Measurements from ENCODE around the gene IST1.
"Not testable (repeated sequence)": the region's sequence is repeated elsewhere in the genome, so short reads cannot be mapped to it uniquely, and the experiment has no call there.

The IST1 gene

GRCh38 chr16:71894921-71895678, at the start of gene IST1:
Gene IST1, plus strand, starts transcription at chr16:71895531. Its CDS starts 20,110 bp downstream, at chr16:71915641.
- peak; percentile 98 for DNase-seq

GRCh38 chr16:71845639-71846430, 49.5 kb upstream of the IST1 start, which contains the start of gene ATXN1L:
Gene ATXN1L, plus strand, starts transcription at chr16:71845976. Its CDS starts 3,765 bp downstream, at chr16:71849741.
- peak; percentile 91 for DNase-seq

- DNase-seq, result peak; percentile 5
Measured at GRCh38 chr16:71846431-71846830, 48.9 kb upstream of the IST1 start.

GRCh38 chr16:71847096-71847495, 48.2 kb upstream of the IST1 start:
- no peak for DNase-seq

GRCh38 chr16:71848622-71849021, 46.7 kb upstream of the IST1 start:
- DNase-seq, result no peak

GRCh38 chr16:71851746-71852145, 43.6 kb upstream of the IST1 start:
- no peak for DNase-seq

- no peak for DNase-seq
Measured at GRCh38 chr16:71852158-71852557, 43.2 kb upstream of the IST1 start.

GRCh38 chr16:71852561-71852960, 42.8 kb upstream of the IST1 start:
- no peak for DNase-seq

- DNase-seq, result no peak
Measured at GRCh38 chr16:71853413-71853812, 41.9 kb upstream of the IST1 start.

- DNase-seq, result no peak
Measured at GRCh38 chr16:71854369-71854948, 40.9 kb upstream of the IST1 start.

GRCh38 chr16:71855937-71856662, 39.2 kb upstream of the IST1 start:
- DNase-seq, result no peak

GRCh38 chr16:71859762-71860521, 35.4 kb upstream of the IST1 start:
- no peak for DNase-seq

- no peak for DNase-seq
Measured at GRCh38 chr16:71863995-71864394, 31.3 kb upstream of the IST1 start.

- no peak for DNase-seq
Measured at GRCh38 chr16:71865173-71865863, 30.0 kb upstream of the IST1 start.

- DNase-seq, result not testable (repeated sequence)
Measured at GRCh38 chr16:71867175-71867574, 28.2 kb upstream of the IST1 start.

GRCh38 chr16:71867939-71868338, 27.4 kb upstream of the IST1 start:
- DNase-seq, result peak; percentile 94

GRCh38 chr16:71869089-71869488, 26.2 kb upstream of the IST1 start:
- no peak for DNase-seq

- DNase-seq, result no peak
Measured at GRCh38 chr16:71870818-71871217, 24.5 kb upstream of the IST1 start.

- no peak for DNase-seq
Measured at GRCh38 chr16:71873199-71873598, 22.1 kb upstream of the IST1 start.

GRCh38 chr16:71878911-71879310, 16.4 kb upstream of the IST1 start:
- DNase-seq, result no peak

- no peak for DNase-seq
Measured at GRCh38 chr16:71880176-71880575, 15.2 kb upstream of the IST1 start.

Data from NCI-H69 (cell line).